HS-5 (cell line): ENCODE results near the gene HPSE2.

Experiments
- DNase-seq: peaks from one replicate; pipeline ENCODE4 v3.0.0-alpha.2; 2012; ENCODE audit warnings: low read depth

Gene HPSE2

GRCh38 chr10:98833542-98833941 is 402.1 kb downstream of the HPSE2 start:
- DNase-seq = no peak

GRCh38 chr10:98832738-98833137 is 402.9 kb downstream of the HPSE2 start:
- no peak for DNase-seq

DNA sequence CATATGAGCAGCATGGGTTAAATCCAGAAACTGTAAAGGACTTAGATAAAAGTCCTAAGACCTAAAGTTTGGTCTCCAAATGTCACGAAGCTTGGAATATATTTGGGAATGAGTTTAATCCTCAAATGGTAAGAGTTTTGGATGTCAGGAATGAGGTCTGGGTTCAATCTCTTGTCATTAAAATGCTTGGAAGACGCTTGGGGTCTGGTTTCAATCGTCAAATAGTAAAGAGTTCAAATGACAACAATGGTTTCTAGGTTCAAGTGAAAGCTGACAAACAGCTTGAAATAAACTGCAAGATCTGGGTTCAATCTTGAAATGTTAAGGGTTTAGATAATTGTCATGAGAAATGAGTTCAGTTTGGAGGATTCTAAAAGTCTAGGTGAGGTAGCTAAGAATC is 403.5 kb downstream of the HPSE2 start:
- no peak for DNase-seq

DNA sequence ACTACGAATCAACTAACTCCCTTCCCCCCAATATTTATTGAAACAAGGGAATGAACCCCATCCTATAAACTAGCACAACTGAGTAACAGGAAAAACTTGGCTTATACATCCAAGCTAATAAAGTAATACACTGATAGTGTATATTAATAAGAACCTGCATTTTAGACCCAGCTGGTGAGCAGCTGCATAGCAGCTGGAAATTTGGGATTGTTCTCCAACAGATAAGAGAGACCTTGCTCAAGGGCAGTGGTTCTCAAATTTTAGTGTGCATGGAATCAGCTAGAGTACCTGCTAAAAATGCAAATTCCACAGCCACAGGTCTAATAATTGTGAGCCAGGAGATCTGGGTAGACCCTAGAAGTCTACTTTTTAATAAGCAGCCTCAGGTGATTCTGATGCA is 404.3 kb downstream of the HPSE2 start:
- DNase-seq = no peak

DNA sequence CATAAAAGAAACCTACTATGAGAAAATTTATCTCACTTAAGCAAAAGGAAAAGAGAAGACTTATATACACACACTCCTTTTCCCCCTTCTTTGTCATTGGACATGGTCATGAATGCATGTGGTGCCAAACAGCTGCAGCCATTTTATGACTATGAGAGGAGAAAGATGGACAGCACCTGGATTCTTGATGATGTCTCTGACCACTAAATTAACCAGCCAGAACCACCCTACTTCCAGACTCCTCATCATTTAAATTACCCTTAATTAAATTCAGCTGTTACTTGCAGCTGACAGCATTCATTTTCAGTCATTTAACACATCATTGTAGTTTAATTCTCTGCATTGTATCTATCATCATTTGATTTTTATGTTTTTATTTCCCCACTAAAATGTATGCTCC is 409.9 kb downstream of the HPSE2 start:
- DNase-seq = no peak

GRCh38 chr10:98817396-98817795 is 418.3 kb downstream of the HPSE2 start:
- DNase-seq = no peak

DNA sequence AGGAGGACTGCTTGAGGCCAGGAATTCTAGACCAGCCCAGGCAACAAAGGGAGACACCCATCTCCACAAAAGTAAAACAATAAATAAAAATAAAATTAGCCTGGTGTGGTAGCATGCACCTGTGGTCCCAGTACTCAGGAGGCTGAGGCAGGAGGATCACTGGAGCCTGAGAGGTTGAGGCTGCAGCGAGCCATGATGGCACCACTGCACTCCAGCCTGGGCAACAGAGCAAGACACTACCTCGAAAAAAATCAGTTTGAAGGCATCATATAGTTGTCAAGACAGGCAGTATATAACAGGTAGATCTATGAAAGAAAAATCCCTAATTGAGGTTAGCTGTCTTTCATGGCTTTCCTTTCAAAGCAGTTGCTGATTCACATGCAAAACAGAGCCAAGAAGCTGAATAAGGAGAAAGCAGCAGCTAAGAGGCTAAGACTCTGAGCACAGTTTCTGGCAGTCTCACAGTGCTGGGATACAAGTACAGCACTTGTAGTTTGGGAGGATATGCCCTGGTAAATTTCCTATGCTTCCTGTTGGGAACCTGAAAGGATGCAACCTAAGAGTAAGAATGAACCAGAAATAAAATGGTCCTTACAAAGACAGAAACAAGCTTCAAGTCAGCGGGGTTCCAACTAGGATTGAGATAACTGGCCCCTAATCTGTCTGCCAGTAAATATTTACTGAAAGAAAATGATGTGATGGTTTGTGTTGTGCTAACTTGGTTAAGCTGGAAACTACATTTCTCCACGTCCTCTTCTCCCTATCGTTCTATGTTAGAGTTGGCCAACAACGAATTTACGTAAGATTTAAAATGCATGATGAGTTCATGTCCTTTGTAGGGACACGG is 420.4 kb downstream of the HPSE2 start:
- DNase-seq = no peak

GRCh38 chr10:98814470-98814869 is 421.2 kb downstream of the HPSE2 start:
- DNase-seq = no peak

GRCh38 chr10:98808282-98808892 is 427.3 kb downstream of the HPSE2 start:
- DNase-seq = no peak

DNA sequence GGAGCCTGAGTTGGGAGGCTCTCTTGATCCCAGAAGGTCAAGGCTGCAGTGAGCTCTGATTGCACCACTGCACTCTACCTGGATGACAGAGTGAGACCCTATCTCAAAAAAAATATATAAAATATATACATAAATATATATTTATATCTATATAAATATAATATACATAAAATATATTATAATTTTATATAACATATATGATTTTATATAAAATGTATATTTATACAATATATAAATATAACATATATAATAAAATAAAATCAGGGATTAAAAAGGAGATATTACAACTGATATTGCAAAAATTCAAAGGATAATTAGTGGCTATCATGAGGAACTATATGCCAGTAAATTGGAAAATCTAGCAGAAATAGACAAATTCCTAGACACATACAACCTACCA is 435.4 kb downstream of the HPSE2 start:
- no peak for DNase-seq

DNA sequence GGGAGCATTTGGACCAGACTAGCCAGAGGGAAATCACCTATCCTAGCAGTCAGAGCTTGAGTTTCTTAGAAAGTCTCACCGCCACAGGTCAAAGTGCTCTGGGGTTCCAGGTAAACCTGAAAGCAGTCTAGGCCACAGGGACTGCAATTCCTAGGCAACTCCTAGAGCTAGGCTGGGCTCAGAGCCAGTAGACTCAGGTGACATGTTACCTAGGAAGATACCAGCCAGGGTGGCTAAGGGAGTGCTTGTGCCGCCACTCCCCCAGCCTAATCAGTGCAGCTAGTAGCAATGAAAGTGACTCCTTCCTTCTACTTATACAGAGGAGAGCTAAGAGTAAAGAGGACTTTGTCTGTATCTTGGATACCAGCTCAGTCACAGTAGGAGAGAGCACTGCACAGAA is 440.2 kb downstream of the HPSE2 start:
- no peak for DNase-seq

DNA sequence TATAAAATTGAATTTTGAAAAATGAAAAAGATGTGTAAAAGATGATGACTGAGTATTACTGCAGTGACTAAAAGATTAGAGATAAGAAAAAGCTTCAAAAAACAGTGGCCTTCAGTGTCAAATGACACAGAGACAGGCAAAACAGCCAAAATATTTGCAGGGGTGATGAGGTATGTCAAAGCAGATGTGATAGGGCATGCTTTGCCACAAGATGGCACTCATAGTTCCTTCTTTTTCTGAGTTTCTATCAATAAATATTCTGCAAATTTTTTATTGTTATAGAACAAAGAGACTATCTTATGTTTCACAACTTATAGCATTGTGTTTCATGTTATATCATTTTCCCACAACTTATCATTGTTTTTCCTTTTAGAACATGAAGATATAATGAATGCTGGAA is 444.8 kb downstream of the HPSE2 start:
- no peak for DNase-seq

GRCh38 chr10:98778277-98778759 is 457.3 kb downstream of the HPSE2 start:
- no peak for DNase-seq

DNA sequence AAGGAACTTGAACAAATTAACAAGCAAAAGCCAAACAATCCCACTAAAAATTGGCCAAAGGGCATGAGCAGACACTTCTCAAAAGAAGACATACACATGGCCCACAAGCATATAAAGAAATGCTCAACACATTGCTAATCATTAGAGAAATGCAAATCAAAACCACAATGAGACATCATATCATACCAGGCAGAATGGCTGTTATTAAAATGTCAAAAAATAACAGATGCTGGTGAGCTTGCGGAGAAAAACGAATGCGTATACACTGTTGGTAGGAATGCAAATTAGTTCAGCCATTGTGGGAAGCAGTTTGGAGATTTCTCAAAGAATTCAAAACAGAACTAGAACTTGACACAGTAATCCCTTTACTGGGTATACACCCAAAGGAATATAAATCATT is 477.2 kb downstream of the HPSE2 start:
- DNase-seq = no peak

DNA sequence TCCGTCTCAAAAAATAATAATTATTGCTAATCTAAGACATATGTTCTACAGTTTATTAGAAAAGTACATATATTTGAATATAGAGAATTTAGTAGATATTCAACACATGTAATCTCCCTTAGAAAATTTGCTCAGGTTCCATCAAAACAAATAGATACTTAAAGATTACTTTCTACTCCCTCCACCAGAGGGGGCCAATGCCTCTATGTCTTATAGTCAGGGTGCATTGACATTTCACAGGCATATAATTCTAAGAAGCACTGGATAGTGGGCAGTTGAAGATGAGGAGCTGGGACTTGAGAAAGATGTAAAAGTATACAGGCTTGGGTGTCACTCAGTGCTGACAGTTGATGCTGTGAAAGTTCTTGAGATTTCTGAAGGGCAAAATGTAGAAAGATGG is 487.4 kb downstream of the HPSE2 start:
- DNase-seq = peak; percentile 1

DNA sequence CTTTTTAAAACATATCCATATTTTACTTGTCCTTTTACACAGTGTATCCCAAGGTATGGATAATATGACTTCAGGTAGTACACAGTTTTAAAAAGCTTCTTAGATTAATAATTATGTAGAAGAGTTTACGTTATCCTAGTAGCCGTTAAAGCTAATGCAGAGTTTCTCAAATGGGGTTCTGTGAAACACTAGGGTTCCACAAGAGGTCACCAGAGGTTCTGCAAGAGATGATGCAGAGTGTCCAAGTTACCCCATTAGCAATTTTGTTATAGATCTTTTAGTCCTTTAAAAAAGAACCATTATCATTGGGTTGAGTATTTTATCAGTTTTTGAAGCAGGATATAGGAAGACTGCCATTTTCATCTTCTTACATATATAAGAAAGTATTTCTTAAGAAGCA is 490.0 kb downstream of the HPSE2 start:
- no peak for DNase-seq

- no peak for DNase-seq
Observed at GRCh38 chr10:98720551-98720950, 515.1 kb downstream of the HPSE2 start.

- DNase-seq = no peak
Observed at GRCh38 chr10:98713586-98713985, 522.1 kb downstream of the HPSE2 start.

- no peak for DNase-seq
Observed at GRCh38 chr10:98696516-98696915, 539.1 kb downstream of the HPSE2 start.

- DNase-seq = no peak
Observed at GRCh38 chr10:98694883-98695282, 540.8 kb downstream of the HPSE2 start.

GRCh38 chr10:98694014-98694413 is 541.6 kb downstream of the HPSE2 start:
- DNase-seq = no peak

- DNase-seq = no peak
Observed at GRCh38 chr10:98687685-98688084, 548.0 kb downstream of the HPSE2 start.

- DNase-seq = no peak
Observed at GRCh38 chr10:98684019-98684899, 551.4 kb downstream of the HPSE2 start.
